NT2/D1 (cell line): ENCODE measurements around the gene PHF3.

Experiments used
- DNase-seq: peaks from one replicate; pipeline ENCODE4 v3.0.0-alpha.2; 2011; ENCODE audit warnings: low read depth, low spot score
- H3K27me3 ChIP-seq: 2 replicates; pipeline ENCODE4 v1.6.0; 2011; ENCODE audit warnings: mild to moderate bottlenecking; ENCODE audit not compliant: insufficient read length, insufficient read depth
- H3K36me3 ChIP-seq: 2 replicates; pipeline ENCODE4 v1.6.1; 2011; ENCODE audit warnings: mild to moderate bottlenecking, low read length, mixed read lengths; ENCODE audit not compliant: insufficient read depth, insufficient read length
- H3K4me1 ChIP-seq: 2 replicates; pipeline ENCODE4 v1.5.1; 2011; ENCODE audit not compliant: insufficient read depth, insufficient read length
- H3K4me3 ChIP-seq: 2 replicates; pipeline ENCODE4 v1.5.1; 2011; ENCODE audit warnings: low read depth; ENCODE audit not compliant: insufficient read length
- H3K9ac ChIP-seq: 2 replicates; pipeline ENCODE4 v1.6.0; 2011; ENCODE audit warnings: low read depth; ENCODE audit not compliant: insufficient read length
- H3K9me3 ChIP-seq: 2 replicates; pipeline ENCODE4 v1.5.1; 2011; ENCODE audit warnings: mild to moderate bottlenecking, low read length; ENCODE audit not compliant: insufficient read depth
- SUZ12 ChIP-seq: IDR thresholded peaks from 2 replicates; pipeline ENCODE4 v1.6.1; 2011; ENCODE audit not compliant: insufficient read length, insufficient read depth; ENCODE audit errors: extremely low read depth
- YY1 ChIP-seq: IDR thresholded peaks from 2 replicates; pipeline ENCODE4 v1.6.1; 2011; ENCODE audit not compliant: insufficient read length, insufficient read depth
- ZNF274 ChIP-seq: IDR thresholded peaks from 2 replicates; pipeline ENCODE4 v1.6.1; 2011; ENCODE audit warnings: mild to moderate bottlenecking, low read depth, low read length

Gene PHF3

GRCh38 chr6:63672582-63673129 is 37.1 kb downstream of the PHF3 start:
- Histone ChIP-seq H3K4me1 (no peaks in the 10 kb centered on the region), H3K9me3 (no peaks in the 10 kb centered on the region), H3K9ac (no peak overlapping the region), H3K27me3 (no peaks in the 10 kb centered on the region), H3K36me3 (peaks cover 4% of the 10 kb centered on the region), H3K4me3 (no peak overlapping the region)
- no peak for TF ChIP-seq ZNF274
- no peak for DNase-seq

- no peaks in the 10 kb centered on the region for H3K4me1 ChIP-seq
- TF ChIP-seq ZNF274 (no peak), SUZ12 (no peak), YY1 (no peak)
- H3K4me3 ChIP-seq: no peak overlapping the region
- DNase-seq: no peak
- H3K9me3 ChIP-seq: no peaks in the 10 kb centered on the region
- H3K9ac ChIP-seq: no peak overlapping the region
- H3K27me3 ChIP-seq: no peaks in the 10 kb centered on the region
- peaks cover 4% of the 10 kb centered on the region for H3K36me3 ChIP-seq
These were observed 38.1 kb downstream of the PHF3 start for GRCh38 chr6:63673692-63674091.

GRCh38 chr6:63674635-63675034 is 39.0 kb downstream of the PHF3 start:
- no peak for DNase-seq
- H3K27me3 ChIP-seq: no peaks in the 10 kb centered on the region
- peaks cover 4% of the 10 kb centered on the region for H3K36me3 ChIP-seq
- H3K9me3 ChIP-seq: no peaks in the 10 kb centered on the region
- TF ChIP-seq YY1 (no peak), SUZ12 (no peak), ZNF274 (no peak)
- H3K4me1 ChIP-seq: no peaks in the 10 kb centered on the region
- no peak overlapping the region for H3K4me3 ChIP-seq
- H3K9ac ChIP-seq: no peak overlapping the region

- no peak overlapping the region for H3K4me3 ChIP-seq
- TF ChIP-seq YY1: no peak
- TF ChIP-seq SUZ12: no peak
- no peak for TF ChIP-seq ZNF274
- DNase-seq: no peak
- no peak overlapping the region for H3K9ac ChIP-seq
- H3K27me3 ChIP-seq: no peaks in the 10 kb centered on the region
- H3K9me3 ChIP-seq: no peaks in the 10 kb centered on the region
- no peaks in the 10 kb centered on the region for H3K4me1 ChIP-seq
- peaks cover 8% of the 10 kb centered on the region for H3K36me3 ChIP-seq
These were observed 39.5 kb downstream of the PHF3 start for GRCh38 chr6:63675138-63675537.

- TF ChIP-seq ZNF274 (no peak), SUZ12 (no peak), YY1 (no peak)
- DNase-seq: no peak
These were observed 41.0 kb downstream of the PHF3 start for GRCh38 chr6:63676412-63677114.

GRCh38 chr6:63677282-63677681 is 41.7 kb downstream of the PHF3 start:
- Histone ChIP-seq H3K9ac (no peak overlapping the region), H3K36me3 (peaks cover 12% of the 10 kb centered on the region), H3K27me3 (no peaks in the 10 kb centered on the region), H3K4me3 (no peak overlapping the region), H3K9me3 (no peaks in the 10 kb centered on the region), H3K4me1 (no peaks in the 10 kb centered on the region)
- no peak for TF ChIP-seq ZNF274
- TF ChIP-seq YY1: no peak
- TF ChIP-seq SUZ12: no peak
- no peak for DNase-seq

More at GRCh38 chr6:63676412-63677114, 41.0 kb downstream of the PHF3 start:
- no peak overlapping the region for H3K9ac ChIP-seq
- H3K27me3 ChIP-seq: no peaks in the 10 kb centered on the region
- H3K4me3 ChIP-seq: no peak overlapping the region
- peaks cover 12% of the 10 kb centered on the region for H3K36me3 ChIP-seq
- no peaks in the 10 kb centered on the region for H3K4me1 ChIP-seq
- no peaks in the 10 kb centered on the region for H3K9me3 ChIP-seq

GRCh38 chr6:63683071-63683603 is 47.5 kb downstream of the PHF3 start:
- TF ChIP-seq YY1 (no peak), SUZ12 (no peak), ZNF274 (no peak)
- H3K4me1 ChIP-seq: no peaks in the 10 kb centered on the region
- H3K36me3 ChIP-seq: peaks cover 34% of the 10 kb centered on the region
- H3K4me3 ChIP-seq: no peak overlapping the region
- no peak overlapping the region for H3K9ac ChIP-seq
- no peak for DNase-seq
- H3K9me3 ChIP-seq: peaks cover 10% of the 10 kb centered on the region; the same call in 1 of the 2 replicates
- H3K27me3 ChIP-seq: no peaks in the 10 kb centered on the region
